Activated gamma-delta T cell (primary cell): Measurements from ENCODE around the gene HBS1L.
A peak's percentile ranks its signal among the peaks of the same experiment; 100 is the strongest.

Experiments used
- DNase-seq: peaks from one replicate; lab custom pipeline; 2025; lab: John Stamatoyannopoulos, UW
- total RNA-seq, 2 donors: gene quantifications; one replicate each; lab custom pipeline; 2026; lab: John Stamatoyannopoulos, UW

The HBS1L gene
- 84.0 to 125 reads per million in 2 donors for total RNA-seq

DNA sequence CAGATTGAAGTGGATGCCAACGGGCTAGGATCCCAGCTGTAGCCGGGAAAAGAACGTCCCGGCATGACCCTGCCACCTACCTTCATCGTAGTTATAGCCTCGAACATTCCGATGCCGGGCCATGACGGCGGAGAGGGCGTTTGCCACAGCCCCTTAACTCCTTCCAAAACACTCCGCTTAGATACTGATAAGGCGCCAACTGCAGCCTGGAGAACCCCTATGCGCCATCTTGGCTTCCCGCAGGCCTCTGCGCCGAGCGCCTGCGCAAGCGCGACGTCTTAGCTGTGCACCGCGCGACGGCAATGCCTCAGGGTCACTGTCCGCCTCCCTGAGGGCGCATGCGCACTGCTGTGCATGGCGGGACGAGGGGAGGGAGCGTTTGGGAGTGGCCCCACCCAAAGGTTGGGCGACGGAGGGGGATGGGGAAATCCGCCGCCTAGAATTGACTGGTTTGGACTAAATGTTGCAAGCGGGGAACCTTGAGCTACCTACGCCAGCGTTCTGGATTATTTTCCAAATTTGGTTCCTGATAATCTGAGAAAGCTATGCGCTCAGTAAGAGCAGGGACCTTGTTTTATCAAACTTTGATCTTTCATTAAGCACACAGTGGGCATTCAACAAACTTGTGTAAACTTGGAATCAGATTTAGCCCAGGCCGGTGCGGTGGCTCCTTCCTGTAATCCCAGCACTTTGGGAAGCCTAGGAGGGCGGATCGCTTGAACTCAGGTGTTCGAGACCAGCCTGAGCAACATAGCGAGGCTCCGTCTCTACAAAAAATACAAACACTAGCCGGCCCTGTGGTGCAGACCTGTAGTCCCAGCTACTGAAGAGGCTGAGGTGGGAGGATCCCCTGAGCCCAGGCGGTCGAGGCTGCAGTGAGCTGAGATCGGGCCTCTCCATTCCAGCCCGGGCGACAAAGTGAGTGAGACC lies at the start of gene HBS1L:
TSS of gene HBS1L (minus strand) at position 254 of the 930 bp plus-strand sequence. CDS start at position 123, 131 bp downstream.
- DNase-seq = peak; percentile 96

DNA sequence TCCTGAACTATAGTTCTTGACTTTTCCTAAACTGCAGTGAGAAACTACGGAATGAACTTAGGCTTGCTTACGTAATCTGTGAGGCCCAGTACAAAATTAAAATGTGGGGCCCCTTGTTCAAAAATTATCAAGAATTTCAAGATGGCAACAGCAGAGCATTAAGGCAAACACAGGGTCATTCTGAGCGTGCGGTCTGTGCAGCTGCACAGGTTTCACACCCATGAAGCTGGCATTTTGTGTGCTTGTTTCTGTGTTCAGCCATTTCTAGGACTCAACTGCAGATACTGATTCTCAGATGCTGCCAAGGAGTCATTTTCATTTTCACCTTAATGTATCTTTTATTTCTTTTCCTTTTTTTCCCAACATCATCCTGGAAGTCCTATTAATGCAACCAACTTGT lies 49.6 kb upstream of the HBS1L start:
- no peak for DNase-seq

DNA sequence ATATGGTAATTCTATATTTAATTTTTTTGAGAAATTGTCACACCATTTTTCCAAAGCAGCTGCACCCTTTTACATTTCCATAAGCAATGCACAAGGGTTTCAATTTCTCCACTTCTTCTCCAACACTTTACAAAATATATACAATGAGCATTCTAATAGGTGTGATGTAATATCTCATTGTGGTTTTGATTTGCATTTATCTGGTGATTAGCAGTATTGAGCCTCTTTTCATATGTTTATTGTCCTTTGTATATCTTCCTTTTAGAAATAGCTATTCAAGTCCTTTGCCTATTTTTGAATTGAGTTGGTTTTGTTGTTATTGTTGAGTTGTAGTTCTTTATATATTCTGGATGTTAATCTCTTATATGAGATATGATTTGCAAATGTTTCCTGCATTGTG lies 47.6 kb upstream of the HBS1L start:
- no peak for DNase-seq

DNA sequence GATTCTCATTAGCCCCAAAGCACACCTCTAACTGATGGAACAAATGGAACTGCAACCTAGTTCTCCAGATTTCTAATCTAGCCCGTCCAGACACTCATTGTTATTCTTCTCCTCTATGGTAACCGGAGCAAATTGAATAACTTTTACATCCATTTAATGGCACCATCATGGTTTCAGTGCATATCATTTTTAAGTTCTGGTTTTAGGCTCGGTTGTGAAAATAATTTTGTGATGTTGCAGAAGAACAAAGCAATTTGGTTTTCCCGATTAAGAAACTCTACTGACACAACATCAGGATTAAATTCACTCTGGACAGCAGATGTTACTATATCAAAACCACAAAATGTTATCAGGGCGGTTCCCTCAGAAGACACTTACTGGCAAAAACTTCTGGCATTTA lies 42.5 kb upstream of the HBS1L start:
- no peak for DNase-seq

DNA sequence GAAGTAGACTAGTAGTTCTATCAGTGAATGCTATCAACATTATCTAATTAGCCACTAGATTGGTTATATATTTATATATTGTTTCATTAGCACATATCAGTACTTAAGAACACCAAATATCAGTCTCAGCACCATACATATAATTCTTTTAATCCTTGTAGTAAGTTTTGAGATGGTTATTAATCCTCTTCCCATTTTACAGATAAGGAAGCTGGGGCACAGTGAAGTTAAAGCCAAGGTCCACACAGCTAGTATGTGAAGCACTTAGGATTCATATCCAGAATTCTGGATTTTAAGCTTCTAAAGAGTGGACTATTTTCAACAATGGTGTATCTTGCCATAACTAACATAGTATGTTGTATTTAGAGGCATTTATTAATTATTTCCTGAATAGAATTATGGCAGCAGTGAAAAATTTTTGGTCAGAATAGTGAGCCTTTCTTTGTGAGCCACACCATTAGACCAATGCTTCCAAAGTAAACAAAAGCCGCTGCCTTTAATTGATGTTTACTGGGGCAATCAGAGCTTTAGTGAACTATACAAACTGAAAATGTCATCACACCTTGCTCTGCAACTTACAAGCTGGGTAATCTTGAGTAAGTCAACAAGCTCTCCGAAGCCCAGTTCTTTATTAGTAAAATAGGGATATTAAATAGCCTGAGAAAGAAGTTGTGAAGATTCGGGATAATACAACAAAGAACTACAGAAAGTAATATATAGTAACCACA lies 41.9 kb upstream of the HBS1L start:
- no peak for DNase-seq

DNA sequence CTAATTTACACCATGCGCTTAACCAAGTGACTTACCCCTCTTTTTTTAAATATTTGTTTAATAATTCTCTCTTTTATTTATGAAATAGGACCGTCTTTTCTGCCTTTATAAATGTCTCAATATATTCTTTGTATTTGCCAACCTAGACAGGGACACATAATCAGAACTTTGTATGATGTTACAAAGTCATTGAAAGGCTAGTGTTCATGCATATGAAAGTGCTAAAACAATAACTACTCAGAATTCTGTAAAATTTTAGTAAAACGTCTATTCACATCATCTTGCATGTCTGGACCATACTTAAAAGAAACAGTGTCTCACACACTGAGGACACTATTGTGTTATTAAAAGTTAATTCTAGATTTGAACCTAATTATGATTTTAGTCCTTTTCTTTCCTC lies 41.1 kb upstream of the HBS1L start:
- no peak for DNase-seq

DNA sequence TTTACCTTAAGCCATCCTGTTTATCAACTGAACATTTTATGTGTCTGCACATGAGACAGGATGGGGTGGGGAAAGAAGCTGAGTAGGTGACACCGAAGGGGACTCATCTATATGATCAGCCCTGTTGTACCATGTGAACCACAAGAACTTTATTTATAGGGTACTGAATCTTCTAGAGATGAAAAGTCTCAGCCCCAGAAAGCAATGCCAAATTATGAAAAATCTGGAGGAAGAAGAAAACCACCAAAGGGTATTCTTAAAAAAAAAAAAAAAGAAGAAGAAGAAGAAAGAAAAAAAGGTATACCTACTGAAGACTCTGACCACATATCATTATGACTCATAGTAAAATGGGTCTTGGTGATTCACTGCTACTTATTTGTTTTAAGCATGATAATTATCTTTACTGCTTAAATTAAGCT lies 39.8 kb upstream of the HBS1L start:
- DNase-seq = no peak

DNA sequence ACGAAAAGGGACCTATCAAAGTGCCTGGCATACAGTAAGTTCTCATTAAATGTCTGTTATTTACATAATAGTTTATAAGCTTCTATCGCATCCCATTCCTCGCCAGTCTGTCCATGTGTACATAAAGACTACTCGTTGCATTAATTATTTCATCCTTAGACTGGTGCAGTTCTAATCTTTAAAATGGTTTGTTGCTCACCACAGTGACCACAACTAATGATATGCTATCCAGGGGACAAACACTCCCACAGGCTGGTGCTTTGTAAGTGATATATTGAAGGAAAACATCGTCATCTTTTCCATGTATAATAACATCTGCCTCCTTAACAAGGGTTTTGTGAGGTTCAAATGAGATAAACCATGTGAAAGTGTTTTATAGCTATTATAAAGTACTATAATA lies 39.0 kb upstream of the HBS1L start:
- no peak for DNase-seq

DNA sequence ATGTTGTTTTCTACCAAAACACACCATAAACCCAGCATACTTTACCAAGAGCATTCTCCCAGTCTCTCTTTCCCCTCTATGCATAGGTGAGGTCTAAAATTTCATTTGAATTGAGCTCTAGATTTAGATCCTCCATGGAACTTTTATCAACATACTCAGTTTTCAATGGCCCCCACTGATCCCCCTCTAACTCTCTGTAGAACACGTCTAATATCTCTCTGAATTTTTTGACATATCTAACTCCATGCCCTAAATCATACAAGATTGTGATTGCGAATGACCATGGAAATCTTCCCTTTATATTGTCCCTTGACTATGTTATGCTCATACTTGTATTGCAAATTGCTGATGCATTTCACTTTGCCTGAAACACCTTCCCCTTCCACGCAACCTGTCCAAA lies 38.1 kb upstream of the HBS1L start:
- DNase-seq = no peak

DNA sequence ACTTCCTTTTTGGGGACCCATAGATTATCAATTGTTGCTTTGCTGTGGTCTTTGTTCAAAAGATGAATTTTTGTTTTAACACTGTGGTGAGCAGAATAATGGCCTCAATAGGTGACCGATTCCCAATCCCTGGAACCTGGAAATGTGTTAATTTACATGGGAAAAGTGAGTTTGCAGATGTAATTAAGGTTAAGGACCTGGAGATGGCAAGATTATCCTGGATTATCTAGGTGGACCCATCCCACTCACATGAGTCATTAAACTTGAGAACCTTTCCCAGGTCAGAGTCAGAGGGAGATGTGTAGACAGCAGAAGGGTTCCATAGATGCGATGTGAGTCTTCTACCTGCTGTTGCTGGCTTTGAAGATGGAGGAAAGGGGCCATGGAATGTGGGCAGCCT lies 36.2 kb upstream of the HBS1L start:
- DNase-seq = no peak

DNA sequence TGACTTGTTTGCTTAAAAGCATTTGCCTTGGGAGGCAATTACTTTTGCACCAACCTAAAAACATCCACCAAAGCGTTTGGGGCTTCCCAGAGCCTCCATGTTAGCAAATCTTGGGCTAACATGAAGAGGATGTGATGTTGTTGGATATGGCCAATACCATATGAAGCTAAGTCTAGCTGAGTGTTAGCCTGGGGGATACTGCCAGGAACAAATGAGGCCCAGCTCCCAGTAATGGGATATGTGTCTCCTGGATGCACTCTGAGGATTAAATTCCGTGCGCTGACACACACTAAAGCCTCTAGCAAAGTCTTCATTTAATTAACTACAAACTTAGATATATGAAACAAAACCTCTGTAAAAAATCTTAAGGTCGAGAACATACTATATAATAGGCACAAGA lies 35.3 kb upstream of the HBS1L start:
- no peak for DNase-seq

DNA sequence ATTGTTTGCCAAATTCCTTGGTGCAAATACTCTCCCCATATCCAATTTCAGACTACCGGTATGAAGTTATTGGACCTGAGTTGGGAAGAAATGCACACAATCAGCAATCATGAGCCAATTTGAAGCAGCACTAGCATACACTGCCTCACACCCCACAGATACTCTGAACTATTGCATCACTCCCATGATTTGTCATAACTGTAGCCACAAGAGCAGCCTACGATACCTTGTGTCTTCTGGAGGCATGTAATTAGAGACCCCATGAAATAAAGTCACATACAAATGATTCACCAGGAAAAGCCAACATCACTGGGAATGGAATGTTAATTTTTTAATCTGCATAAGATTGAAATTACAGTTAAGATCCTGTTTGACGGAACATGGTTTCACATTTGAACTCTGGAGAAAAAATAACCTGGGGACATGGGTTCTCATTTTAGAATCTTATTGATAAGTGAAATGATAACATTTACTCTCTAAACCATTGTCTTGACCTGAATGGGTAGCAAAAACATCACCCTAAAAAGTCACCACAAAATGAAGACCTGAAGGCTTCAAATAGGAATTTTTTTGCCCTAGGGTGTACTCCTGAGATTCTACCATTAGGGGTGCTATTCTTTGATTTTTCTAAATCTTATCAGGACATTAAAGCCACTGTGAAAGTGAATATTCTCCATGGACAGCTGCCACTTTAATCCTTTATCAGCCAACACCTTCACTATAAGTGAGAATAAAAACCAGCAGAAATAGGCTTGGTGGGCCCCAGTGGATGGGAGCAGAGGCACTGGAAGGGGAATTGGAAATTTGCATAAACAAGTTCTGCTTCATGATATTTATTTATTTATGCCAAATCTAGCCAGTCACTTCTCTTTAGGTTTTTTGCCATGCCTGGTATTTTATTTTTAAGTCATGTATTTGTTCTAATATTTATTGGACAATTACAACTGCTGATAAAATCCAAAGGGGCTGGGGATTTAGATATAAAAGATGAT lies 34.5 kb upstream of the HBS1L start:
- DNase-seq = no peak

DNA sequence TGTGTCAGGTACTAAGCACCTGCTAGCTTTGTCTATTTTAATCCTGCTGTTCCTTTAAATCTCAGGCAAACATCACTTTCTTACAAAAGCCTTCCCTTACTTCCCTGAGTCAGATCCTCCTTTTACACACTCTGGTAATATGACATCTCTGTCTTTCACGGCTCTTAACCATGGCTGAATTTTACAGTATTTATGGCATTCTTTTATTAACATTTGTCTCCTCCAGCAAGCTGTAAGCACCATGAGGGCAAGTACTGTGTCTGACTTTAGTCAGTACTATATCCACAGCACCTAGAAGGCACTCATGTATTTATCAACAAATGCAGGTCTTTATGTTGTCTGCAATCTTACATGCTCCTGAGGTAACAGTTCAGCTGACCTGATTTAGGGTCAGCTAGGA lies 33.7 kb upstream of the HBS1L start:
- no peak for DNase-seq

DNA sequence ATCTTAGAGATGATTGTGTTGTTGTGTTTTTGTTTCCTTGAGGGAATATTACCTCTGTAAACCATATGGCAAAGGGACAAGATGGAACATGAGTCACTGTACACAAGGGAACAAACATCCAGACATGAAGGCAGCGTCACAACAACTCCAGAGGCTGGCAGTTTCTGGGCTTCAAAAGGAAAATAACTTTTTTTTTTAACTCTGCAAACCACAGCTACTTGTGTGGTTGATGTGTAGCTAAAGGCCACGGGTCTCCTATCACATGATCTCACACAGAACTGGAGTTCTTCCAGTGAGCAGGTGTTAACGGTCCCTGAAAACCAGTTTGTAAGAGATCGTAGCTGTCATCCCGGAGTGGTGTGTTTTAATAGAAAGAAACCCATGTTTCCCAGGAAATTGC lies 33.2 kb upstream of the HBS1L start:
- DNase-seq = no peak

DNA sequence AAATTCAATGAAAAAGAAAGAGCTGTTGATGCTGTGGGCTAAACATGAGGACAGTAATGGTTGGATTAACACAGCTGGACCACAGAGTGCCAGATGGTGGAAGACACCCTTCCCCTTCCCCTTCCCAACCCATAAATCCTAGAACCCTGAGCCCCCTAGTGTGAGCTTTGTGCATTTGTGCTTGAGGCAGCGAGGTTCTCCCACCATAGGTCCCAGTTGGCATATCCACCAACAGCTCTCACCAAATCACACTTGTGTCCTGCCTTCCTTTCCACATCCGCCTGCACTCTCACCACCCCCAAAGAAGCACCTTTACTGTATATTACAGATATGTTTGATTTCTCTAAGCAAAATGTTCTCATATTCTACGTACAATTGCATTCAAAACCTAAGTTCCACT lies 32.8 kb upstream of the HBS1L start:
- DNase-seq = no peak

DNA sequence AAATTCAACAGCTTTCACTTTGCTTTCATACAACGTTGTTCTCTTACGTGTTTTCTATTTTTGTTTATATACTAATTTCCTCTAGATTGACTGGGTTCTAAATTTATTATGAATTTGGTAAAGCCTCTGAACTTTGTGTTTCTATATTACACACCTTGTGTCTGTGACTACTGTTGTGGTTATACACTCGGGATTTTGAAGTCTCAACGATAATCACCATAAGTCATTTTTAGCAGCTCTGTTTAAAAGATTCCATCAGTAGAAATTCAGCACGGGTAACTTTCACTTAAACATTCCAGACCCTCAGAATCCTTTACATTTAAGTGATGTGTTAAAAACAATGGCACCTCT lies 31.8 kb upstream of the HBS1L start:
- DNase-seq = no peak

DNA sequence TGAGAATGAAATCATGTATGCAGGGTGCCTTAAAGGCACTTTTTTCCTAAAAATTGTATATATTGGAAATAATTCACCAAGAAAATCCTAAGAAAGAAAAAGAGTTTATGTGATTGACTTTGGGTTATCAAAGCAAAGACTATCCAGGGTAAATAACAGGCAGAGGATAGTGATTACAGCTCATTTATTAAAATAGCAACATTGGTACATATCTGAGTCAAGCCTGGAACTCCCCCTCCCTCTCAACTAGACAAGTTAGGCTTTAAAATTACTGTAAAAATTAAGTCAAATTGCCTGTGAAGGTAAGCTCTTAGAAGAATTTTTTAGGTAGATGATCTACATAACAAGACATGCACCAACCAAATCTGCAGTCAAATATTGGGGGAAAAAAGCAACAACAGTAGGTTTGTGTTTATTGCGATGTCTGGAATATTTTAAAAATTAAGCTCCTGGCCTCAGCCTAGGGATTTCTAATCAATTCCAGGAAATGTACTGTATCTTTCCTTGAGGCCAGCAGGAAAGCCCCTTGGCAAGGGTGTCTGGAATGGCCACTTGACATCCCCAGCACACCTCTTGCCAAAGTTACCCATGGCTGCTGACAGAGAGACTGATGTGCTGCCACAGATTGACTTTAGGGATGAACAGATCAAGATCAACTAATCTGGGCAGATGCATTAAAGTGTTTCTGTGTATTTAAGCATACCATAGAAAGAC lies 31.2 kb upstream of the HBS1L start:
- no peak for DNase-seq

DNA sequence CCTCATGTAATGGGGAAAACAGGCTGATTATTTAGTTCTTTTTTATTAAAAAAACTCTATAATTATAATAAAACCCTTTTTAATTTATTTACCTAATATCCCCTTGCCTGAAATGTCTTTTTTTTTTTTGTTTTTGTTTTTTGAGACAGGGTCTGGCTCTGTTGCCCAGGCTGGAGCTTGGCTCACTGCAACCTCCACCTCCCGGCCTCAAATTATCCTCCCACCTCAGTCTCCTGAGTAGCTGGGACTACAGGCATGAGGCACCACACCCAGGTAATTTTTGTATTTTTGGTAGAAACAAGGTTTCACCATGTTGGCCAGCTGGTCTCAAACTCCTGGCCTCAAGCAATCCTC lies 30.3 kb upstream of the HBS1L start:
- DNase-seq = no peak

DNA sequence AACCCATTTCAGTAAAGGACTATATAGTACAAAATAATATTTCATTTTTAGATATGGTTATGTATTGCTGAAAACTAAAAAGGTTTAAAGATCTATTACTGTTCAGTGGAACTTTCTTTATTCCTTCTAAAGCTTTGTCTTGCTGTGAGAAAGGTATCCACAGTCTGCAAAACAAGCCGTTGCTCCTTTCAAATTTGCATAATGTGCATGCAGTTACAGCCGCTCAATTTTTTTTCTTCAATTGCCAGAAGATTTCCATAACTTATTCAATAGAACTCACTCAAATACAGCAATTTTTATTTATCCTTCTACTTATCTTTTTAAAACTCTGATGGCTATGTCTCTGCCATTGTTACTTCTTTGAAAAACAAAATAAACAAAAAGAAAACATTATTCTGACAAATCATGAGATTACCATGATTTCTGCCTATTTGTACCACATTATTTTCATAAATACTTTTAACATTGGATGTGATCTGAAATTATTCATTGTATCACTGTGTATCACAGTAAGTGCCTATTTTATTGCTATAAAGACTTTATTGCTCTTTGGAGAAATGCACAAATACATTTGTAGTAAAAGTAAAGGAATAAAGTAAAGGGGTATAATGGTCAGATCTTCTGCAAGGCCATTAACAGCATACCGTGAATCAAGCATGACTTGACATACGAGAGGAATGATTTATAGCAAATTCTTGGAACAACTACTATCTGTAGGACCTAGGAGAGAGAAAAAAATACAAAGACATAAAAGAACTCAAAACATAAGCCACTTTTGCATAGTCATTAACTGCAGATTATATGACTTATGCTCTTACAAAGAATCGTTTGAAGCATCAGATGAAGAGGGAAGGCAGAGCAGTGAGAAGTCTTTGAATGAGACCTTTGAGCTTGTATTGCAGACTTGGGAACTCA lies 29.6 kb upstream of the HBS1L start:
- DNase-seq = no peak

DNA sequence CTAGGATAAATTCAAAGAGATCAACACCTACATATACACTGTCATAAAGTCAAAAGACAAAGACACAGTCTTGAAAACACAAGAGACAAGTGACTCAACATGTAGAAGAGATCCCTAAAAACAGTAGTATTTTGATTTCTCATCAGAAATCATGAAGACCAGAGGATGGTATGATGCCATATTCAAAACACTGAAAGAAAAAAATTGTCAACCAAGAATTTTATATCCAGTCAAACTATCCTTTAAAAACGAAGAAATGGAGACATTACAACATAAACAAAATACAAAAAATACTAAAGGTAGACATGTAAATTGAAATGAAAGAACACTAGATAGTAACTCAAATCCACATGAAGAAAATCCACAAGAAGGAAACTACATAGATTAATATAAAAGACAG lies 27.3 kb upstream of the HBS1L start:
- DNase-seq = no peak
